HS-27A (cell line): Measurements from ENCODE around the gene MAN1C1.

Source experiments
- DNase-seq: peaks from one replicate; pipeline ENCODE4 v3.0.0-alpha.2; 2012; ENCODE audit warnings: low read depth, missing footprints

The MAN1C1 gene

GRCh38 chr1:25614501-25615171 is 2.0 kb upstream of the MAN1C1 start:
- DNase-seq, result no peak

GRCh38 chr1:25615172-25615541 is 1.4 kb upstream of the MAN1C1 start:
- DNase-seq, result no peak

- DNase-seq, result no peak
Measured at GRCh38 chr1:25615563-25616094, 962 bp upstream of the MAN1C1 start.

- no peak for DNase-seq
Measured at GRCh38 chr1:25616987-25617624, 515 bp downstream of the MAN1C1 start.

GRCh38 chr1:25617625-25618432 is 1.2 kb downstream of the MAN1C1 start:
- no peak for DNase-seq

GRCh38 chr1:25618433-25618808 is 1.8 kb downstream of the MAN1C1 start:
- no peak for DNase-seq

- no peak for DNase-seq
Measured at GRCh38 chr1:25619101-25619890, 2.7 kb downstream of the MAN1C1 start.

- no peak for DNase-seq
Measured at GRCh38 chr1:25620211-25620610, 3.6 kb downstream of the MAN1C1 start.

- DNase-seq, result no peak
Measured at GRCh38 chr1:25620701-25621350, 4.2 kb downstream of the MAN1C1 start.

- DNase-seq, result no peak
Measured at GRCh38 chr1:25621876-25622275, 5.3 kb downstream of the MAN1C1 start.

- DNase-seq, result no peak
Measured at GRCh38 chr1:25622531-25622930, 5.9 kb downstream of the MAN1C1 start.

- no peak for DNase-seq
Measured at GRCh38 chr1:25623007-25623406, 6.4 kb downstream of the MAN1C1 start.

GRCh38 chr1:25623731-25624130 is 7.1 kb downstream of the MAN1C1 start:
- DNase-seq, result no peak

- no peak for DNase-seq
Measured at GRCh38 chr1:25624156-25624555, 7.6 kb downstream of the MAN1C1 start.

GRCh38 chr1:25624604-25625003 is 8.0 kb downstream of the MAN1C1 start:
- DNase-seq, result no peak

GRCh38 chr1:25626018-25626417 is 9.4 kb downstream of the MAN1C1 start:
- no peak for DNase-seq

GRCh38 chr1:25628741-25629421 is 12.3 kb downstream of the MAN1C1 start:
- no peak for DNase-seq

GRCh38 chr1:25629836-25630235 is 13.2 kb downstream of the MAN1C1 start:
- no peak for DNase-seq

- no peak for DNase-seq
Measured at GRCh38 chr1:25631750-25632485, 15.3 kb downstream of the MAN1C1 start.

GRCh38 chr1:25634066-25634465 is 17.5 kb downstream of the MAN1C1 start:
- DNase-seq, result no peak
